Nephron progenitor cell (in vitro differentiated cells): ENCODE measurements around the gene ALK.

Source experiments
- DNase-seq: peaks from one replicate; pipeline ENCODE4 v3.0.0; 2021
- H3K27ac Mint-ChIP-seq: 2 replicates; pipeline ENCODE4 v1.8.0; 2021; ENCODE audit warnings: mild to moderate bottlenecking, moderate library complexity, mixed read lengths
- H3K27me3 Mint-ChIP-seq: 2 replicates; pipeline ENCODE4 v1.8.0; 2021; ENCODE audit warnings: mild to moderate bottlenecking, low read depth, mixed read lengths; ENCODE audit not compliant: poor library complexity
- H3K36me3 Mint-ChIP-seq: 2 replicates; pipeline ENCODE4 v1.8.0; 2021; ENCODE audit warnings: low read depth, mixed read lengths
- H3K4me1 Mint-ChIP-seq: 2 replicates; pipeline ENCODE4 v1.8.0; 2021; ENCODE audit warnings: mixed read lengths
- H3K4me3 Mint-ChIP-seq: 2 replicates; pipeline ENCODE4 v1.8.0; 2021; ENCODE audit warnings: mild to moderate bottlenecking, moderate library complexity, mixed read lengths
- H3K9me3 Mint-ChIP-seq: 2 replicates; pipeline ENCODE4 v1.8.0; 2021; ENCODE audit warnings: mild to moderate bottlenecking, moderate library complexity, mixed read lengths
- CTCF ChIP-seq: fragments of 200-600 bp; sonication (generic); IDR thresholded peaks from 2 replicates; pipeline ENCODE4 v1.5.0; 2021; ENCODE audit warnings: antibody characterized with exemption

The ALK gene

GRCh38 chr2:29611850-29612249, 309.5 kb downstream of the ALK start:
- DNase-seq, result no peak
- peaks cover 4% of the 10 kb centered on the region for H3K9me3 Mint-ChIP-seq
- H3K4me3 Mint-ChIP-seq, result no peak overlapping the region
- no peak overlapping the region for H3K27ac Mint-ChIP-seq
- no peak for TF ChIP-seq CTCF
- no peaks in the 10 kb centered on the region for H3K36me3 Mint-ChIP-seq
- H3K4me1 Mint-ChIP-seq, result peaks cover 53% of the 10 kb centered on the region
- peaks cover 2% of the 10 kb centered on the region for H3K27me3 Mint-ChIP-seq

GRCh38 chr2:29611261-29611660, 310.1 kb downstream of the ALK start:
- H3K4me1 Mint-ChIP-seq, result peaks cover 47% of the 10 kb centered on the region
- no peak overlapping the region for H3K4me3 Mint-ChIP-seq
- H3K27ac Mint-ChIP-seq, result no peak overlapping the region
- H3K27me3 Mint-ChIP-seq, result peaks cover 4% of the 10 kb centered on the region
- no peak for TF ChIP-seq CTCF
- peaks cover 4% of the 10 kb centered on the region for H3K9me3 Mint-ChIP-seq
- DNase-seq, result no peak
- no peaks in the 10 kb centered on the region for H3K36me3 Mint-ChIP-seq

GRCh38 chr2:29610569-29610968, 310.8 kb downstream of the ALK start:
- Mint-ChIP-seq H3K27ac (no peak overlapping the region), H3K36me3 (no peaks in the 10 kb centered on the region), H3K27me3 (peaks cover 6% of the 10 kb centered on the region), H3K9me3 (peaks cover 4% of the 10 kb centered on the region), H3K4me3 (no peak overlapping the region), H3K4me1 (peaks cover 40% of the 10 kb centered on the region)
- no peak for TF ChIP-seq CTCF
- DNase-seq, result no peak

GRCh38 chr2:29607038-29607420, 314.4 kb downstream of the ALK start:
- Mint-ChIP-seq H3K27me3 (peaks cover 3% of the 10 kb centered on the region), H3K36me3 (no peaks in the 10 kb centered on the region), H3K9me3 (peaks cover under 1% of the 10 kb centered on the region), H3K27ac (no peak overlapping the region), H3K4me3 (no peak overlapping the region), H3K4me1 (peaks cover 6% of the 10 kb centered on the region)
- no peak for TF ChIP-seq CTCF
- no peak for DNase-seq

GRCh38 chr2:29606104-29607037, 315.0 kb downstream of the ALK start:
- Mint-ChIP-seq H3K27ac (no peak overlapping the region), H3K9me3 (no peaks in the 10 kb centered on the region), H3K4me3 (no peak overlapping the region), H3K36me3 (no peaks in the 10 kb centered on the region), H3K27me3 (peaks cover 3% of the 10 kb centered on the region), H3K4me1 (no peaks in the 10 kb centered on the region)
- TF ChIP-seq CTCF, result no peak
- no peak for DNase-seq

- Mint-ChIP-seq H3K9me3 (peaks cover 16% of the 10 kb centered on the region), H3K27ac (no peak overlapping the region), H3K36me3 (no peaks in the 10 kb centered on the region), H3K4me1 (no peaks in the 10 kb centered on the region), H3K4me3 (no peak overlapping the region), H3K27me3 (peaks cover 16% of the 10 kb centered on the region)
- no peak for TF ChIP-seq CTCF
- DNase-seq, result no peak
Observed at GRCh38 chr2:29603341-29603740, 318.0 kb downstream of the ALK start.
